NB4 (cell line): ENCODE data around the gene ATXN7L1.

Experiments used
- CTCF ChIP-seq: IDR thresholded peaks from one replicate; pipeline ENCODE4 v1.5.1; 2012; ENCODE audit warnings: low read depth, low read length
- MAX ChIP-seq: IDR thresholded peaks from 2 replicates; pipeline ENCODE4 v1.6.1; 2011; ENCODE audit warnings: low read depth, low read length
- MYC ChIP-seq: IDR thresholded peaks from 2 replicates; pipeline ENCODE4 v1.6.1; 2011; ENCODE audit warnings: low read depth, low read length
- POLR2A ChIP-seq: IDR thresholded peaks from 2 replicates; pipeline ENCODE4 v1.6.1; 2011; ENCODE audit warnings: mild to moderate bottlenecking; ENCODE audit not compliant: insufficient read length; ENCODE audit errors: extremely low read depth

- TF ChIP-seq MYC (no peak), CTCF (no peak), MAX (no peak), POLR2A (no peak)
These were observed 80.0 kb downstream of the ATXN7L1 start for GRCh38 chr7:105796365-105796764.
